Measurements from ENCODE around the gene BLOC1S5. TPM values are rescaled to one million over a fixed set of nuclear protein-coding genes. Genes with fewer than 3 reads are reported as not detected.

BLOC1S5 gene
- total RNA-seq, 1 donor from 2014 or later, result 34.4 TPM

GRCh38 chr6:8059129-8059528, 5.1 kb downstream of the BLOC1S5 start:
- no peaks in the 10 kb centered on the region for H3K27me3 Mint-ChIP-seq (ENCODE audit: insufficient read depth, low read depth)
- peaks cover 14% of the 10 kb centered on the region for H3K36me3 Mint-ChIP-seq
- no peak overlapping the region for H3K27ac Mint-ChIP-seq
- no peaks in the 10 kb centered on the region for H3K36me3 ChIP-seq
- TF ChIP-seq EZH2phosphoT487 (IDR thresholded peaks at IDR 0.05) (no peak), CTCF (IDR thresholded peaks at IDR 0.05) (peak; percentile 45), EZH2 (IDR thresholded peaks at IDR 0.05) (no peak)
- peaks cover 7% of the 10 kb centered on the region for H3K4me1 Mint-ChIP-seq
- no peaks in the 10 kb centered on the region for H4K20me1 ChIP-seq (ENCODE audit: low read depth)
- H3K4me1 ChIP-seq, result peaks cover 7% of the 10 kb centered on the region
- peaks cover 5% of the 10 kb centered on the region for H3F3A ChIP-seq (ENCODE audit: low read depth)
- no peak overlapping the region for H3K27ac ChIP-seq
- no peaks in the 10 kb centered on the region for H3K9me3 ChIP-seq (ENCODE audit: low read depth)
- no peak overlapping the region for H3K4me3 Mint-ChIP-seq
- H3K9ac ChIP-seq, result no peak overlapping the region
- no peaks in the 10 kb centered on the region for H3K9me3 Mint-ChIP-seq
- peaks cover 13% of the 10 kb centered on the region for H3K79me2 ChIP-seq (ENCODE audit: low read depth)
- H3K4me3 ChIP-seq, result no peak overlapping the region
- H2AFZ ChIP-seq (replicated peaks), result no peak overlapping the region
- no peak overlapping the region for H3K4me2 ChIP-seq
- no peaks in the 10 kb centered on the region for H3K27me3 ChIP-seq
- no peak for DNase-seq (ENCODE audit: low spot score)

- Mint-ChIP-seq H3K9me3 (no peaks in the 10 kb centered on the region), H3K27me3 (ENCODE audit: insufficient read depth, low read depth) (no peaks in the 10 kb centered on the region), H3K4me1 (peaks cover 3% of the 10 kb centered on the region), H3K27ac (no peak overlapping the region), H3K4me3 (no peak overlapping the region), H3K36me3 (peaks cover 19% of the 10 kb centered on the region)
- H3K36me3 ChIP-seq, result no peaks in the 10 kb centered on the region
- no peak overlapping the region for H2AFZ ChIP-seq (replicated peaks)
- no peak overlapping the region for H3K27ac ChIP-seq
- no peaks in the 10 kb centered on the region for H3F3A ChIP-seq (ENCODE audit: low read depth)
- no peaks in the 10 kb centered on the region for H3K9me3 ChIP-seq (ENCODE audit: low read depth)
- H3K9ac ChIP-seq, result no peak overlapping the region
- no peak overlapping the region for H3K4me2 ChIP-seq
- peaks cover 4% of the 10 kb centered on the region for H3K79me2 ChIP-seq (ENCODE audit: low read depth)
- H3K4me3 ChIP-seq, result no peak overlapping the region
- no peak for DNase-seq (ENCODE audit: low spot score)
- TF ChIP-seq EZH2phosphoT487 (IDR thresholded peaks at IDR 0.05) (no peak), CTCF (IDR thresholded peaks at IDR 0.05) (no peak), EZH2 (IDR thresholded peaks at IDR 0.05) (no peak)
- H3K27me3 ChIP-seq, result no peaks in the 10 kb centered on the region
- peaks cover 1% of the 10 kb centered on the region for H3K4me1 ChIP-seq
- H4K20me1 ChIP-seq (ENCODE audit: low read depth), result no peaks in the 10 kb centered on the region
Measured at GRCh38 chr6:8057793-8058192, 6.4 kb downstream of the BLOC1S5 start.

- TF ChIP-seq CTCF (IDR thresholded peaks at IDR 0.05), result no peak
- TF ChIP-seq EZH2 (IDR thresholded peaks at IDR 0.05), result no peak
- no peak for TF ChIP-seq EZH2phosphoT487 (IDR thresholded peaks at IDR 0.05)
- Mint-ChIP-seq H3K4me1 (no peaks in the 10 kb centered on the region), H3K27ac (no peak overlapping the region)
Measured at GRCh38 chr6:8057263-8057662, 6.9 kb downstream of the BLOC1S5 start.

More at GRCh38 chr6:8057263-8057662, 6.9 kb downstream of the BLOC1S5 start:
- Histone ChIP-seq H2AFZ (replicated peaks) (no peak overlapping the region), H3K4me1 (no peaks in the 10 kb centered on the region), H3K4me2 (no peak overlapping the region), H3K27ac (no peak overlapping the region), H4K20me1 (ENCODE audit: low read depth) (no peaks in the 10 kb centered on the region), H3K9me3 (ENCODE audit: low read depth) (no peaks in the 10 kb centered on the region), H3K79me2 (ENCODE audit: low read depth) (no peaks in the 10 kb centered on the region), H3K4me3 (no peak overlapping the region), H3K9ac (no peak overlapping the region), H3K36me3 (no peaks in the 10 kb centered on the region), H3F3A (ENCODE audit: low read depth) (no peaks in the 10 kb centered on the region), H3K27me3 (no peaks in the 10 kb centered on the region)
- no peaks in the 10 kb centered on the region for H3K27me3 Mint-ChIP-seq (ENCODE audit: insufficient read depth, low read depth)
- no peaks in the 10 kb centered on the region for H3K9me3 Mint-ChIP-seq
- H3K36me3 Mint-ChIP-seq, result peaks cover 19% of the 10 kb centered on the region
- no peak overlapping the region for H3K4me3 Mint-ChIP-seq
- no peak for DNase-seq (ENCODE audit: low spot score)
